Measurements from ENCODE around the gene ADAMTS10.

The ADAMTS10 gene

DNA sequence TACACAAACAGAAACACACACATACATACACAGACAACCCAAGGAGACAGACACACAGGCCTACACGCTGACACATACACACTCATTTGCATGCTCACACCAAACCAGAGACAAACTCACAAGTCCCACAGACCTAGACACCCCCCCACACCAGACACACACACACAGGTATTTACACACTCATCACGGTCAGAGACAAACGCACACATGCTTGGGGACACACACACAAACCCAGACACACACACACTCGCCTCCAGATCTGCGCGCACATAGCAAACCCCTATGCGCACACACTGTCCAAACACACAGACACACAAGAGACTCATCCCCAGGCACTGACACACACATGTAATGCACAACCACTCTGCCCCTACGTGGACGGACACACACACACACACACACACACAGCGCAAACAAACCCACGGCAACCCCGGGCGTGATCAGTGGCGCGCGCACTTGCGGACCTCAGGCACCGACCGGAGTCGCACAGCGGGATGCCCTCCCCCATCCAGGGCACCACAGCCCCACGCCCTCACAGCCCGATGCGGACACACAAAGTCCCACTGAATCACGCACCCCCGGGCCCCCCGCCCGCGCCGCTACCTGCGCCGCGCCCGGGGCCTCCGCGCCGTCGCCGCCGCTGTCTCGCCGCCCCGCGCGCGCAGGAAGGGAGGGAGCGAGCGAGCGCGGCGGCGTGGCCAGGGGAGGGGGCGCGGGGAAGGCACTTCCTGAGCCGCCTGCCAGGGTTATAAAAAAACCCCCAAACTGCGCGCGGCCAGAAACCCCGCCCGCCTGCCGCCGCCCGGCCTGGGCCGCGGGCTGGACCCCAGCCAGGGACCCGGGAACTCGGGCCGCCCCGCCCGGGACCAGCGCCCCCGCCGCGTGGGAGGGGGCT is at the start of gene ADAMTS10:
TSS of gene ADAMTS10 (minus strand) at position 675 of the 895 bp plus-strand sequence. CDS start 5,005 bp downstream, outside the sequence.
- no peaks in the 10 kb centered on the region for H3K27me3 ChIP-seq (replicated peaks)
- peak within 1 kb of the TSS; percentile 84 for H3K4me3 ChIP-seq (ENCODE audit: low read depth, low read length)
- in situ Hi-C loops (cut with HindIII; ENCODE audit: low pct_ligation_motif_present, low sequenced_read_pairs): no loop called here
- peak within 1 kb of the TSS; percentile 80 for H3K27ac ChIP-seq
- TF ChIP-seq, protein P1, sequence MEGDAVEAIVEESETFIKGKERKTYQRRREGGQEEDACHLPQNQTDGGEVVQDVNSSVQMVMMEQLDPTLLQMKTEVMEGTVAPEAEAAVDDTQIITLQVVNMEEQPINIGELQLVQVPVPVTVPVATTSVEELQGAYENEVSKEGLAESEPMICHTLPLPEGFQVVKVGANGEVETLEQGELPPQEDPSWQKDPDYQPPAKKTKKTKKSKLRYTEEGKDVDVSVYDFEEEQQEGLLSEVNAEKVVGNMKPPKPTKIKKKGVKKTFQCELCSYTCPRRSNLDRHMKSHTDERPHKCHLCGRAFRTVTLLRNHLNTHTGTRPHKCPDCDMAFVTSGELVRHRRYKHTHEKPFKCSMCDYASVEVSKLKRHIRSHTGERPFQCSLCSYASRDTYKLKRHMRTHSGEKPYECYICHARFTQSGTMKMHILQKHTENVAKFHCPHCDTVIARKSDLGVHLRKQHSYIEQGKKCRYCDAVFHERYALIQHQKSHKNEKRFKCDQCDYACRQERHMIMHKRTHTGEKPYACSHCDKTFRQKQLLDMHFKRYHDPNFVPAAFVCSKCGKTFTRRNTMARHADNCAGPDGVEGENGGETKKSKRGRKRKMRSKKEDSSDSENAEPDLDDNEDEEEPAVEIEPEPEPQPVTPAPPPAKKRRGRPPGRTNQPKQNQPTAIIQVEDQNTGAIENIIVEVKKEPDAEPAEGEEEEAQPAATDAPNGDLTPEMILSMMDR (IDR thresholded peaks at IDR 0.05; ENCODE audit: low read depth, low read length, missing control alignments): no peak
- peaks cover 2% of the 10 kb centered on the region for H3K36me3 ChIP-seq (replicated peaks)
- DNase-seq: peak; percentile 14

DNA sequence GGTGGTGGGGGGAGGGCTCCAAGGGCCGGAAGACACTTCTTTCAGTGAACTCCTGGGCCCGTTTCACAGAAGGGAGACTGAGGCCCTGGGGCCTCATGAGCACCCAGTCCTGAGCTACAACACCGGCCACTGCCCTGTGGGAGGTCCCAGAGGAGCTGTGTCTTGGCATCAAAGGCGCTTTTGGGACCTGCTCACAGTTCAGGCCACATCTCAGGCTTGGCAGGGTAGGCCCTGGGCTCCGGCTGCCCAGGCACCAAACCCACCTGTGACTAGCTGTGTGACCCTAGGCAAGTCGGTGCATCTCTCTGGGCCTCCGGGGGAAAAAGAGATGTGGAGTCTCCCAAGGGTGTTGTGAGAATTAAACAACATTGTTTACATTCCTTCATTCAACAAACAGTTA is 49.4 kb upstream of the ADAMTS10 start:
- in situ Hi-C loops (cut with HindIII; ENCODE audit: low pct_ligation_motif_present, low sequenced_read_pairs): no loop called here
- Histone ChIP-seq H3K4me3 (ENCODE audit: low read depth, low read length) (no peak overlapping the region), H3K27me3 (replicated peaks) (no peaks in the 10 kb centered on the region), H3K27ac (no peak overlapping the region), H3K36me3 (replicated peaks) (no peaks in the 10 kb centered on the region)
- TF ChIP-seq, protein P1 (IDR thresholded peaks at IDR 0.05; ENCODE audit: low read depth, low read length, missing control alignments): no peak
- no peak for DNase-seq

DNA sequence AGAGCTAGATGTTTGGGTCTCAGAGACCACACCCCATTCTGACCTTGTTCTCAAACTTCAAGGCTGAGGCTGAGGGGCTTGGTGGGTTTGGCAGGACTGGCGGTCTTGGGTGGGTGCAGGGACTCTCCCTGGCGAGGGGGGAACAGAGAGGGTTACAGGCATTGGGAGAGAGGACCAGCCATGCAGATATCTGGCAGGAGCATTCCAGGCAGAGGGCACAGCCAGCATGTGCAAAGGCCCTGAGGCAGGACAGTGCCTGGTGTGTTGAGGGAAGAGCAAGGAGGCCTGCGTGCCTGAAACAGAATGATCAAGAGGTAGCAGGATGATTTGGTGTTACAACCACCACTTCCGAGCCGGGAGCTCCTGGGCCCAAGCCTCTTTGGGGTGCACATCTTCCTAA is 47.4 kb upstream of the ADAMTS10 start:
- no peaks in the 10 kb centered on the region for H3K27me3 ChIP-seq (replicated peaks)
- no peaks in the 10 kb centered on the region for H3K36me3 ChIP-seq (replicated peaks)
- no peak overlapping the region for H3K27ac ChIP-seq
- TF ChIP-seq, protein P1 (IDR thresholded peaks at IDR 0.05; ENCODE audit: low read depth, low read length, missing control alignments): no peak
- H3K4me3 ChIP-seq (ENCODE audit: low read depth, low read length): no peak overlapping the region
- in situ Hi-C loops (cut with HindIII; ENCODE audit: low pct_ligation_motif_present, low sequenced_read_pairs): no loop called here
- DNase-seq: no peak

DNA sequence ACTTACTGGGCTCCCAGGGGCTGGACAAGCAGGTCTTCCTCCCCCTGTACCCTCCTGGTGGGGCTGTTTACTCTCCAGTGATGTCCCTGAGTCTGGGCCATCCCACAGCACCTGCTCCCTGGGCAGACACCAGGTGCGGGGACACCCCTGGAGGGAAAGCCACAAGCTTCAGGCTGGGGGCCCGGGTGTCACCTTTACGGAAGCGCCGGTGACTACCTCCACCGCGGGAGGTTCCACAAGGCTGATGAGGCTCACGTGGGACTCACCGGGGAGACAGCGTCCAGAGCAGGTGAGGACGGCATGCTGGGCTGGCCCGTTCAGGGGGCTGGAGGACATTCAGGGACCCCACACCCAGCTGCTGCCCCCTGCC is 44.8 kb upstream of the ADAMTS10 start:
- in situ Hi-C loops (cut with HindIII; ENCODE audit: low pct_ligation_motif_present, low sequenced_read_pairs): no loop called here
- no peak for DNase-seq
- no peak overlapping the region for H3K4me3 ChIP-seq (ENCODE audit: low read depth, low read length)
- H3K27ac ChIP-seq: no peak overlapping the region
- TF ChIP-seq, protein P1 (IDR thresholded peaks at IDR 0.05; ENCODE audit: low read depth, low read length, missing control alignments): no peak
- no peaks in the 10 kb centered on the region for H3K27me3 ChIP-seq (replicated peaks)
- H3K36me3 ChIP-seq (replicated peaks): no peaks in the 10 kb centered on the region

DNA sequence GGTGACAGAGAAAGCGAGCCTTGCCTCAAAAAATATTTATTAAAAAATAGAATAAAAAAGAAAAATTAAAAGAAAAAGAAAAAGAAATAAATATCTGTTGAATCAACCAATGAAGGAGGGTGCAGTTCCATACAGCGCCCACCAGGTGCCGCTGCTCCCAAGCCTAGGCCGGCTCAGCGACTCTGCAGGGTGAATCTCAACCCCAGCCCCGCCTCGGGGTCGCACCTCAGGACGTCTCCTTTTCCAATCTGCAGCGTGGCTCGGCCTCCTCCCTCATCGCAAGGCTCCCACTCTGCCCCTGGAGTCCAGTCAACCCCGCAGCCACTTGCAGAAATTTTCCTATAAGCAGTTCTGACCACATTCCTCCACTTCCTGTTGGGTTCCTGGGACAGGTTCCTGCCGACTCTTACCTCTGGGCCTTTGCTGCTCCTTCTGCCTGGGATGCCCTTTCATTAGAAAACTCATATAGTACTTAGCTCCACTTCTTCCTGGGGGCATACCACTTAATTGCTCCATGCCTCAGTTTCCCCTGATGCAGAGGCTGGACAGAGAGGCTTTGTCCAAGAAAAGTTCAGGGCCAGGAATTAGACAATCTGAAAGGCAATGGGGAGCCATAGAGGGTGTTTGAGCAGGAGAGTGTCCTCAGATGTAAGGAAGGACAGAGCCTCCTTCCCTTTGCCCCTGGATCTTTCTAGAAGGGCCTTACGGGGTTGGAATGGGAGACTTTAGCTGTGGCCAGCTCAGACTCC is 44.2 kb upstream of the ADAMTS10 start:
- H3K36me3 ChIP-seq (replicated peaks): no peaks in the 10 kb centered on the region
- in situ Hi-C loops (cut with HindIII; ENCODE audit: low pct_ligation_motif_present, low sequenced_read_pairs): no loop called here
- DNase-seq: no peak
- no peak overlapping the region for H3K27ac ChIP-seq
- TF ChIP-seq, protein P1 (IDR thresholded peaks at IDR 0.05; ENCODE audit: low read depth, low read length, missing control alignments): peak; percentile 96
- H3K27me3 ChIP-seq (replicated peaks): no peaks in the 10 kb centered on the region
- no peak overlapping the region for H3K4me3 ChIP-seq (ENCODE audit: low read depth, low read length)

Measured in brain microvascular endothelial cell (primary cell).